Measurements from ENCODE around the gene PRKAR1B. TPM values are rescaled to one million over a fixed set of nuclear protein-coding genes. Genes with fewer than 3 reads are reported as not detected.

PRKAR1B gene
- total and polyA plus RNA-seq, 10 donors: 9.9 to 39.5 (median 23.5) TPM

DNA sequence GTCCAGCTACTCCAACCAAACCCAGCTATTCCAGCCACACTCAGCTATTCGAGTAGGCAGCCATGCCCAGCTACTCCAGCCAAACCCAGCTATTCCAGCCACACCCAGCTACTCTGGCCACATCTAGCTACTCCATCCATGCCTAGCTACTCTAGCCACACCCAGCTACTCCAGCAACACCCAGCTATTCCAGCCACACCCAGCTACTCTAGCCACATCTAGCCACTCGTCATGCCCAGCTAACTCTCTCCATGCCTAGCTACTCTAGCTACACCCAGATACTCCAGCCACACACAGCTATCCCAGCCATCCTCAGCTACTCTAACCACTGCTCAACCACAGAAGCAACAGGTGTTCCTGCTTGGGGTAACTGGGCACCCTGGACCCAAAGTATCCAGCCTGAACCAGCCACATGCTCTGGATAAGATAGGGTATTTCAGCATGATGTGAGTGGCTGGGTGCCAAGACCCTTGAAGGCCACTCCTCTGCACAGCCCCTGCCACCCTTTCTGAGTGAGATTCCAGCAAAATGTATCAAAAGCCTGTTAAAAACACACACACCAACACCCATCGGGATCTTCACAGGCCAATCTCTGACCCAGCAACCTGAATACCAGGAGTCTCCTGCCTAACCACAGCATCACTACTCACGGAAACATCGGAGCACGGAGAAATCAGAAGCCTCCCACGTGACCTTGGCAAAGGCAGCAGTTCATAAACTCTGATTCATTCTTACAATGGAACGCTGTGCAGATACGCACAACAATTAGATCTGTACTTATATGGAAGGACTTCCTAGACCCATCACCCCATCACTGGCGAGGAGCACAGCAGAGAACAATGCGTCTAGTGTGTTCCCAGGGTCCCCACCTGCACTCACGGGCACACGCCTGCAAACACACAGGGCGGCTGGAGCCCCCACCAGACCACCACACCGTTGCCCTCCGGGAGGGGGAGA lies 52.3 kb downstream of the PRKAR1B start:
- H3K27me3 ChIP-seq (replicated peaks in 1 of 7): no peaks in the 10 kb centered on the region
- peak overlapping the region in 1 of 8 donors; percentile 31 for H3K27ac ChIP-seq
- peaks cover 0 to 5% (median 0%) of the 10 kb centered on the region in 8 donors for H3K9me3 ChIP-seq
- peaks cover 0 to 47% (median 15%) of the 10 kb centered on the region in 6 donors for H3K36me3 ChIP-seq
- DNase-seq: peak; percentile 38
- 80 to 94% (median 89%) methylated on average over 16 of the region's 16 CpGs for WGBS, 5 donors
- TF ChIP-seq POLR2A (IDR thresholded peaks at IDR 0.05) (no peak), POLR2AphosphoS5 (IDR thresholded peaks at IDR 0.05) (no peak)
- TF ChIP-seq, protein P1, sequence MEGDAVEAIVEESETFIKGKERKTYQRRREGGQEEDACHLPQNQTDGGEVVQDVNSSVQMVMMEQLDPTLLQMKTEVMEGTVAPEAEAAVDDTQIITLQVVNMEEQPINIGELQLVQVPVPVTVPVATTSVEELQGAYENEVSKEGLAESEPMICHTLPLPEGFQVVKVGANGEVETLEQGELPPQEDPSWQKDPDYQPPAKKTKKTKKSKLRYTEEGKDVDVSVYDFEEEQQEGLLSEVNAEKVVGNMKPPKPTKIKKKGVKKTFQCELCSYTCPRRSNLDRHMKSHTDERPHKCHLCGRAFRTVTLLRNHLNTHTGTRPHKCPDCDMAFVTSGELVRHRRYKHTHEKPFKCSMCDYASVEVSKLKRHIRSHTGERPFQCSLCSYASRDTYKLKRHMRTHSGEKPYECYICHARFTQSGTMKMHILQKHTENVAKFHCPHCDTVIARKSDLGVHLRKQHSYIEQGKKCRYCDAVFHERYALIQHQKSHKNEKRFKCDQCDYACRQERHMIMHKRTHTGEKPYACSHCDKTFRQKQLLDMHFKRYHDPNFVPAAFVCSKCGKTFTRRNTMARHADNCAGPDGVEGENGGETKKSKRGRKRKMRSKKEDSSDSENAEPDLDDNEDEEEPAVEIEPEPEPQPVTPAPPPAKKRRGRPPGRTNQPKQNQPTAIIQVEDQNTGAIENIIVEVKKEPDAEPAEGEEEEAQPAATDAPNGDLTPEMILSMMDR (IDR thresholded peaks at IDR 0.05 in 8 of 11, conservative IDR thresholded peaks at IDR 0.05 in 3 of 11): no peak
- intact Hi-C loops (cut with DNase I; ENCODE audit: low total_unique reads): no loop called here
- no peaks in the 10 kb centered on the region for H3K4me1 ChIP-seq
- H3K4me3 ChIP-seq: no peak overlapping the region

DNA sequence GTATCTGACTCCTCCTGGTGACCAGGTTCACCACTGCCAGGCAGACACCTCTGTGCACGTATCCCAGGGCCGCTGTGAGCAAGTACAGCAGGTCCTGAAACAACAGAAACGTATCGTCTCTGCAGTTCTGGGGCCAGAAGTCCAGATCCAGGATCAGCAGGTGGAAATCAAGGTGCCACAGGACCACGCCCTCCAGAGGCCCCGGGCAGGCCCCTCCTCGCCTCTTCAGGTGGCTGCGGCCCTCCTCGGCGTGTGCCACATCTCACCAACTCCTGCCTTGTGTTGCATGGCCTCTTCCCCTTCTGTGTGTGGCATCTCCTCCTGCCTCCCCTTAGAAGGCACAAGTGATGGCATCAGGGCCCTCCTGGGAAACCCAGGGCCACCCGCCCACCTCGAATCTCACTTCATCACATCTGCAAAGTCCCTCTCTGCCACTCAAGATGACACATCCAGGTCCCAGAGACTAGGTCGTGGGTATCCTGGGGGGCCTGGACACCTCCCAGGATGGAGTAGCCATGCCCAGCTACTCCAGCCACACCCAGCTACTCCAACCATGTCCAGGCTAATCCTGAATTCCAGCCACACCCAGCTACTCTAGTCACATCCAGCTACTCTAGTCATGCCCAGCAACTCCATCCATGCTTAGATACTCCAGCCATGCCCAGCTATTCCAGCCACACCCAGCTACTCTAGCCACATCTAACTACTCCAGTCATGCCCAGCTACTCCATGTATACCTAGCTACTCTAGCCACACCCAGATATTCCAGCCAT lies 53.2 kb downstream of the PRKAR1B start:
- WGBS, 5 donors: 90 to 98% (median 97%) methylated on average over 13 of the region's 13 CpGs
- peaks cover 0 to 39% (median 10%) of the 10 kb centered on the region in 6 donors for H3K36me3 ChIP-seq
- TF ChIP-seq POLR2A (IDR thresholded peaks at IDR 0.05): no peak
- TF ChIP-seq POLR2AphosphoS5 (IDR thresholded peaks at IDR 0.05): no peak
- peaks cover 0 to under 1% (median 0%) of the 10 kb centered on the region in 6 donors for H3K4me1 ChIP-seq
- intact Hi-C loops (cut with DNase I; ENCODE audit: low total_unique reads): no loop called here
- H3K27ac ChIP-seq: no peak overlapping the region
- H3K9me3 ChIP-seq: peaks cover 0 to 9% (median 2%) of the 10 kb centered on the region in 8 donors
- H3K4me3 ChIP-seq: no peak overlapping the region
- peak; percentile 66 for DNase-seq
- H3K27me3 ChIP-seq (replicated peaks in 1 of 7): no peaks in the 10 kb centered on the region

DNA sequence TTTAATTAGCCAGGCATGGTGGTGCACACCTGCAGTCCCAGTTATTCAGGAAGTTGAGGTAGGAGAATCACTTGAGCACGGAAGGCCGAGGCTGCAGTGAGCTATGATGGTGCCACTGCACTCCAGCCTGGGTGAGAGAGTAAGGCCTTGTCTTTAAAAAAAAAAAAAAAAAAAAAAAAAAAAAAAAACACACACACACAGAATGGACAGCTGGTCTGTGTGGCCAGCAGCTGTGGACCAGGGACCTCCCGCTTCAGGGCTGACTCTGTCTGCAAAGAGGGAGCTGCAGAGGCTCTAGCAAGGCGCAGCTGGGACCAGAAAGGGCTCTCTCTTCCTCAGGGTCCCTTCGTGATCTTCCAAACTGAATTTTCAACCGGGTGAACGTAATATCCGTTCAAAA lies 54.2 kb downstream of the PRKAR1B start:
- Histone ChIP-seq H3K4me1 (peaks cover under 1 to 10% (median 6%) of the 10 kb centered on the region in 6 donors), H3K36me3 (peaks cover 0 to 31% (median 10%) of the 10 kb centered on the region in 6 donors), H3K9me3 (peaks cover 0 to 9% (median 2%) of the 10 kb centered on the region in 8 donors), H3K27ac (no peak overlapping the region), H3K27me3 (replicated peaks in 1 of 7) (no peaks in the 10 kb centered on the region), H3K4me3 (no peak overlapping the region)
- DNase-seq: peak; percentile 13
- intact Hi-C loops (cut with DNase I; ENCODE audit: low total_unique reads): no loop called here
- 81 to 93% (median 90%) methylated on average over 8 of the region's 8 CpGs for WGBS, 5 donors
- TF ChIP-seq POLR2A (IDR thresholded peaks at IDR 0.05) (no peak), POLR2AphosphoS5 (IDR thresholded peaks at IDR 0.05) (no peak)
- TF ChIP-seq, protein P1 (IDR thresholded peaks at IDR 0.05 in 8 of 11, conservative IDR thresholded peaks at IDR 0.05 in 3 of 11): no peak

DNA sequence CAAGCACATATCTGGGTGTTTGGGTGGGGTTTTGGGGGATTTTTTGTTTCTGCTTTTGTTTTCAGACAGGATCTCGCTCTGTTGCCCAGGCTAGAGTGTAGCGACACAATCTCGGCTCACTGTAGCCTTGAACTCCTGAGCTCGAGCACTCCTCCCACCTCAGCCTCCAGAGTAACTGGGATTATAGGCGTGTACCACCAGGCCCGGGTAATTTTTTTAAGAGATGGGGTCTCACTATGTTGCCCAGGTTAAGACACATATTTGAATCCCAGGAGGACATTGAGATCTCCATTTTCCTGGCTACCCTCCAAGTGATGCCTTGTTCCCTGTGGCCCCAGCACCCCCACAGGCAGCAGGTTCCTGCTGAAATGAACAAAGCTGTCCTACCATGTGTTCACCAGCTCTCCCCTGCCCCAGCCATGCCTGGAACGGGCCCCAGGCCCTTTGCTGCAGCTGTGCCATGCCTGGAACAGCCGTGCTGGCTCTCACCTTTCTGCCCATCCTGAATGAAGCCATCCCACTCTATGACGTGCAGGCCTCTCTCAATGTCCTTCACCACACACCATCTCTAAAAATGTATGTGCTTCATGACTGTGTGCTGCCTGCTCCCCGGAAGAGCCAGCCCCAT lies 55.6 kb downstream of the PRKAR1B start:
- peak; percentile 40 for DNase-seq
- Histone ChIP-seq H3K9me3 (peaks cover 0 to 9% (median 2%) of the 10 kb centered on the region in 8 donors), H3K36me3 (peaks cover 0 to 20% (median 1%) of the 10 kb centered on the region in 6 donors), H3K4me3 (no peak overlapping the region), H3K27ac (peak overlapping the region in 3 of 8 donors; percentile 8 to 53 (median 33)), H3K4me1 (peaks cover 7 to 17% (median 13%) of the 10 kb centered on the region in 6 donors), H3K27me3 (replicated peaks in 1 of 7) (no peaks in the 10 kb centered on the region)
- TF ChIP-seq, protein P1 (IDR thresholded peaks at IDR 0.05 in 8 of 11, conservative IDR thresholded peaks at IDR 0.05 in 3 of 11): no peak
- TF ChIP-seq POLR2A (IDR thresholded peaks at IDR 0.05): no peak
- no peak for TF ChIP-seq POLR2AphosphoS5 (IDR thresholded peaks at IDR 0.05)
- 76 to 98% (median 81%) methylated on average over 10 of the region's 10 CpGs for WGBS, 5 donors
- intact Hi-C loops (cut with DNase I; ENCODE audit: low total_unique reads): no loop called here
